ENCODE measurements around the gene PYGO1.
"Not testable (repeated sequence)": the region's sequence is repeated elsewhere in the genome, so short reads cannot be mapped to it uniquely, and the experiment has no call there.

The PYGO1 gene

GRCh38 chr15:55499151-55499550, 89.0 kb downstream of the PYGO1 start:
- DNase-seq: no peak

- peak; percentile 45 for DNase-seq
Measured at GRCh38 chr15:55498109-55498938, 89.8 kb downstream of the PYGO1 start.

GRCh38 chr15:55496716-55497115, 91.4 kb downstream of the PYGO1 start:
- no peak for DNase-seq

GRCh38 chr15:55494931-55495330, 93.2 kb downstream of the PYGO1 start:
- no peak for DNase-seq

- DNase-seq: not testable (repeated sequence)
Measured at GRCh38 chr15:55488952-55489600, 99.1 kb downstream of the PYGO1 start.
